Parathyroid adenoma (tissue), 2 donors: Measurements from ENCODE around the gene ESM1.

Experiments used
- H2AFZ ChIP-seq: fragments of 300-600 bp; sonication (generic); one replicate; pipeline ENCODE4 v1.7.0; 2017; ENCODE audit warnings: antibody characterized with exemption, mild to moderate bottlenecking
- H3K27ac ChIP-seq: fragments of 300-600 bp; sonication (generic); one replicate; pipeline ENCODE4 v1.7.0; 2017
- H3K27me3 ChIP-seq: fragments of 300-600 bp; sonication (generic); one replicate; pipeline ENCODE4 v1.7.0; 2017; ENCODE audit warnings: low read length; ENCODE audit not compliant: control insufficient read depth, insufficient read depth
- H3K36me3 ChIP-seq: fragments of 300-600 bp; sonication (generic); one replicate; pipeline ENCODE4 v1.7.0; 2017; ENCODE audit warnings: low read length; ENCODE audit not compliant: control insufficient read depth, insufficient read depth
- H3K4me1 ChIP-seq: fragments of 300-600 bp; sonication (generic); one replicate; pipeline ENCODE4 v1.7.0; 2017; ENCODE audit warnings: control low read depth
- H3K4me2 ChIP-seq: fragments of 300-600 bp; sonication (generic); one replicate; pipeline ENCODE4 v1.7.0; 2017; ENCODE audit warnings: low read length
- H3K4me3 ChIP-seq: fragments of 300-600 bp; sonication (generic); one replicate; pipeline ENCODE4 v1.7.0; 2017; ENCODE audit warnings: low read depth, low read length
- H3K79me2 ChIP-seq: fragments of 300-600 bp; sonication (generic); one replicate; pipeline ENCODE4 v1.7.0; 2017; ENCODE audit warnings: control low read depth
- H3K9ac ChIP-seq: fragments of 300-600 bp; sonication (generic); one replicate; pipeline ENCODE4 v1.7.0; 2017; ENCODE audit warnings: mild to moderate bottlenecking
- H3K9me3 ChIP-seq: fragments of 300-600 bp; sonication (generic); one replicate; pipeline ENCODE4 v1.7.0; 2017; ENCODE audit warnings: low read length; ENCODE audit not compliant: control insufficient read depth
- CTCF ChIP-seq: fragments of 300-600 bp; sonication (generic); IDR thresholded peaks from one replicate; pipeline ENCODE4 v1.7.0; 2017; ENCODE audit warnings: antibody characterized with exemption, mild to moderate bottlenecking
- donor health status: primary hyperparathyroidism.

Gene ESM1

GRCh38 chr5:54995168-54995567, 9.8 kb upstream of the ESM1 start:
- Histone ChIP-seq H3K4me3 (no peak overlapping the region), H3K4me2 (no peak overlapping the region), H3K79me2 (no peaks in the 10 kb centered on the region), H3K27ac (no peak overlapping the region), H3K9ac (no peak overlapping the region), H3K4me1 (no peaks in the 10 kb centered on the region), H2AFZ (no peak overlapping the region), H3K9me3 (no peaks in the 10 kb centered on the region), H3K36me3 (no peaks in the 10 kb centered on the region), H3K27me3 (no peaks in the 10 kb centered on the region)
- TF ChIP-seq CTCF, result no peak

GRCh38 chr5:54994628-54995027, 9.2 kb upstream of the ESM1 start:
- H3K9ac ChIP-seq, result no peak overlapping the region
- H2AFZ ChIP-seq, result no peak overlapping the region
- no peak overlapping the region for H3K27ac ChIP-seq
- no peaks in the 10 kb centered on the region for H3K79me2 ChIP-seq
- no peaks in the 10 kb centered on the region for H3K4me1 ChIP-seq
- H3K4me2 ChIP-seq, result no peak overlapping the region
- no peaks in the 10 kb centered on the region for H3K36me3 ChIP-seq
- H3K27me3 ChIP-seq, result no peaks in the 10 kb centered on the region
- H3K4me3 ChIP-seq, result no peak overlapping the region
- no peak for TF ChIP-seq CTCF
- H3K9me3 ChIP-seq, result no peaks in the 10 kb centered on the region

- Histone ChIP-seq H3K4me2 (no peak overlapping the region), H3K79me2 (no peaks in the 10 kb centered on the region), H3K36me3 (no peaks in the 10 kb centered on the region), H3K9ac (no peak overlapping the region), H3K4me1 (no peaks in the 10 kb centered on the region), H3K27me3 (no peaks in the 10 kb centered on the region), H3K27ac (no peak overlapping the region), H2AFZ (no peak overlapping the region), H3K4me3 (no peak overlapping the region), H3K9me3 (no peaks in the 10 kb centered on the region)
- no peak for TF ChIP-seq CTCF
Measured at GRCh38 chr5:54993318-54993717, 7.9 kb upstream of the ESM1 start.

GRCh38 chr5:54991416-54991815, 6.0 kb upstream of the ESM1 start:
- Histone ChIP-seq H3K4me2 (no peak overlapping the region), H3K36me3 (no peaks in the 10 kb centered on the region), H3K4me1 (no peaks in the 10 kb centered on the region), H3K9ac (no peak overlapping the region), H2AFZ (no peak overlapping the region), H3K27me3 (no peaks in the 10 kb centered on the region), H3K9me3 (no peaks in the 10 kb centered on the region), H3K79me2 (no peaks in the 10 kb centered on the region), H3K4me3 (no peak overlapping the region), H3K27ac (no peak overlapping the region)
- TF ChIP-seq CTCF, result no peak

GRCh38 chr5:54990841-54991258, 5.5 kb upstream of the ESM1 start:
- Histone ChIP-seq H3K4me1 (no peaks in the 10 kb centered on the region), H3K9me3 (no peaks in the 10 kb centered on the region), H2AFZ (no peak overlapping the region), H3K27ac (no peak overlapping the region), H3K79me2 (no peaks in the 10 kb centered on the region), H3K4me2 (no peak overlapping the region), H3K36me3 (no peaks in the 10 kb centered on the region), H3K9ac (no peak overlapping the region), H3K4me3 (no peak overlapping the region), H3K27me3 (no peaks in the 10 kb centered on the region)
- TF ChIP-seq CTCF, result no peak
